ENCODE measurements around the gene MAN1B1. TPM values are rescaled to one million over a fixed set of nuclear protein-coding genes. Genes with fewer than 3 reads are reported as not detected.

The MAN1B1 gene
- total and polyA plus RNA-seq, 2 of the 4 experiments (the other 2 are of a cell fraction), result 28.7 to 55.1 TPM

- no peak overlapping the region for H3K9ac ChIP-seq (ENCODE audit: low read depth, low read length)
- no peak overlapping the region for H4K8ac ChIP-seq (ENCODE audit: low read depth in 2 of 2, low read length in 2 of 2)
- no peak overlapping the region for H3K27ac ChIP-seq (ENCODE audit: insufficient read depth, low read length)
- no peak overlapping the region for H3K23ac ChIP-seq (ENCODE audit: low read depth, low read length)
- no peaks in the 10 kb centered on the region for H3K36me3 ChIP-seq (ENCODE audit: control insufficient read depth, insufficient read depth, low read length)
- ATAC-seq (ENCODE audit: low read depth), result no peak
- no peak overlapping the region for H2BK5ac ChIP-seq (ENCODE audit: low read depth, low read length, poor library complexity, severe bottlenecking)
- dilution Hi-C loops (cut with HindIII; ENCODE audit: low sequenced_read_pairs, unreplicated experiment), result no loop called here
- no peaks in the 10 kb centered on the region for H3K79me1 ChIP-seq (ENCODE audit: low read depth in 1 of 2, low read length in 2 of 2)
- no CpG with 5 or more reads among the region's 4 CpGs for WGBS, 2 experiments (ENCODE audit: extremely low coverage in 2 of 2, insufficient read length in 1 of 2)
- H3K9me1 ChIP-seq (ENCODE audit: insufficient read depth, low read length), result no peaks in the 10 kb centered on the region
- DNase-seq, result no peak
- BruUV-seq (replicated peaks), result no TSS peak
- no peak overlapping the region for H2AK5ac ChIP-seq (ENCODE audit: low read depth, low read length)
- H3K9me3 ChIP-seq (ENCODE audit: control insufficient read depth, insufficient read depth, low read length), result no peaks in the 10 kb centered on the region
- no peak overlapping the region for H2BK120ac ChIP-seq (ENCODE audit: low read depth, low read length)
- H3K27me3 ChIP-seq (ENCODE audit: control insufficient read depth, insufficient read depth, low read length), result peaks cover 67% of the 10 kb centered on the region
- H4K91ac ChIP-seq (ENCODE audit: insufficient read depth, low read depth, low read length), result no peak overlapping the region
- H4K20me1 ChIP-seq (ENCODE audit: insufficient read depth, low read length), result 0 out of 2 replicates have a peak, but pooled peaks cover 5% of the 10 kb centered on the region
- H3K18ac ChIP-seq (ENCODE audit: low read depth, low read length), result no peak overlapping the region
- no peak overlapping the region for H2BK15ac ChIP-seq (ENCODE audit: low read depth, low read length)
- intact Hi-C loops (cut with micrococcal nuclease), result no loop called here
- POLR2A ChIA-PET (ENCODE audit: unreplicated experiment), result no interaction called here
- H2AFZ ChIP-seq (replicated peaks; ENCODE audit: low read length, poor library complexity), result no peak overlapping the region
- H3K4me3 ChIP-seq (ENCODE audit: insufficient read depth, low read depth, low read length), result no peak overlapping the region
- H3K56ac ChIP-seq (ENCODE audit: extremely low read depth, insufficient read depth, low read length), result no peak overlapping the region
- no peak overlapping the region for H3K14ac ChIP-seq (replicated peaks; ENCODE audit: low read depth, low read length)
- no peak overlapping the region for H2AK9ac ChIP-seq (replicated peaks; ENCODE audit: low read depth, low read length, poor library complexity)
- H3K4ac ChIP-seq (ENCODE audit: low read depth, low read length), result no peak overlapping the region
- no peak overlapping the region for H2BK20ac ChIP-seq (ENCODE audit: low read depth, low read length)
- peaks cover 2% of the 10 kb centered on the region; the same call in 1 of the 2 replicates for H3K4me1 ChIP-seq (ENCODE audit: control insufficient read depth, insufficient read depth, low read length)
- H3K4me2 ChIP-seq (ENCODE audit: low read depth, low read length), result no peak overlapping the region
- in situ Hi-C loops (cut with MboI; ENCODE audit: low sequenced_read_pairs), result no loop called here
- TF ChIP-seq RFX5 (IDR thresholded peaks at IDR 0.05; ENCODE audit: low read depth, low read length) (no peak), CHD1 (IDR thresholded peaks at IDR 0.05; ENCODE audit: low read depth, low read length) (no peak), NFE2L2 (IDR thresholded peaks at IDR 0.05; ENCODE audit: low read depth, low read length) (no peak), RAD21 (IDR thresholded peaks at IDR 0.05; ENCODE audit: low read length) (no peak), CTCF (conservative IDR thresholded peaks at IDR 0.05; ENCODE audit: low read depth, low read length) (no peak), ELK1 (IDR thresholded peaks at IDR 0.05; ENCODE audit: borderline replicate concordance, low read depth, low read length) (no peak), FOS (IDR thresholded peaks at IDR 0.05; ENCODE audit: low read depth, low read length) (no peak), SMC3 (IDR thresholded peaks at IDR 0.05; ENCODE audit: low read depth, low read length) (no peak), MAFK (IDR thresholded peaks at IDR 0.05; ENCODE audit: low read depth, low read length) (no peak), BHLHE40 (IDR thresholded peaks at IDR 0.05; ENCODE audit: low read depth, low read length) (no peak)
- no peak overlapping the region for H4K5ac ChIP-seq (ENCODE audit: low read depth, low read length)
- CTCF ChIA-PET, result no interaction called here
These were observed 71.8 kb downstream of the MAN1B1 start for GRCh38 chr9:137158625-137159024.
